ENCODE measurements around the gene PRR23A. TPM values are rescaled to one million over a fixed set of nuclear protein-coding genes. Genes with fewer than 3 reads are reported as not detected.

The PRR23A gene
- total RNA-seq, 1 experiment from 2014 or later, result not detected

GRCh38 chr3:138972941-138973340 lies 33.1 kb downstream of the PRR23A start:
- H3K4me3 Mint-ChIP-seq (ENCODE audit: unreplicated experiment), result no peak overlapping the region
- intact Hi-C loops (cut with micrococcal nuclease), result no loop called here
- POLR2A ChIA-PET, result no interaction called here
- CTCF ChIA-PET, result interaction anchor here (1.2 to 1.4 kb wide), 2 partner anchors 8 to 555 kb away, joined by 3 to 5 read pairs; no protein-coding TSS in a partner anchor
- no peaks in the 10 kb centered on the region for H3K36me3 Mint-ChIP-seq (ENCODE audit: insufficient read depth, unreplicated experiment)
- no TSS peak for BruUV-seq (replicated peaks)
- H3K9me3 Mint-ChIP-seq (ENCODE audit: unreplicated experiment), result no peaks in the 10 kb centered on the region
- TF ChIP-seq, protein P1, sequence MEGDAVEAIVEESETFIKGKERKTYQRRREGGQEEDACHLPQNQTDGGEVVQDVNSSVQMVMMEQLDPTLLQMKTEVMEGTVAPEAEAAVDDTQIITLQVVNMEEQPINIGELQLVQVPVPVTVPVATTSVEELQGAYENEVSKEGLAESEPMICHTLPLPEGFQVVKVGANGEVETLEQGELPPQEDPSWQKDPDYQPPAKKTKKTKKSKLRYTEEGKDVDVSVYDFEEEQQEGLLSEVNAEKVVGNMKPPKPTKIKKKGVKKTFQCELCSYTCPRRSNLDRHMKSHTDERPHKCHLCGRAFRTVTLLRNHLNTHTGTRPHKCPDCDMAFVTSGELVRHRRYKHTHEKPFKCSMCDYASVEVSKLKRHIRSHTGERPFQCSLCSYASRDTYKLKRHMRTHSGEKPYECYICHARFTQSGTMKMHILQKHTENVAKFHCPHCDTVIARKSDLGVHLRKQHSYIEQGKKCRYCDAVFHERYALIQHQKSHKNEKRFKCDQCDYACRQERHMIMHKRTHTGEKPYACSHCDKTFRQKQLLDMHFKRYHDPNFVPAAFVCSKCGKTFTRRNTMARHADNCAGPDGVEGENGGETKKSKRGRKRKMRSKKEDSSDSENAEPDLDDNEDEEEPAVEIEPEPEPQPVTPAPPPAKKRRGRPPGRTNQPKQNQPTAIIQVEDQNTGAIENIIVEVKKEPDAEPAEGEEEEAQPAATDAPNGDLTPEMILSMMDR (IDR thresholded peaks at IDR 0.05; ENCODE audit: unreplicated experiment), result no peak
- H3K27ac Mint-ChIP-seq (ENCODE audit: low read depth, unreplicated experiment), result no peak overlapping the region
- peaks cover 10% of the 10 kb centered on the region for H3K27me3 Mint-ChIP-seq (ENCODE audit: insufficient read depth, unreplicated experiment)
- H3K4me1 Mint-ChIP-seq (ENCODE audit: insufficient read depth, unreplicated experiment), result no peaks in the 10 kb centered on the region
- DNase-seq (ENCODE audit: unreplicated experiment), result no peak

DNA sequence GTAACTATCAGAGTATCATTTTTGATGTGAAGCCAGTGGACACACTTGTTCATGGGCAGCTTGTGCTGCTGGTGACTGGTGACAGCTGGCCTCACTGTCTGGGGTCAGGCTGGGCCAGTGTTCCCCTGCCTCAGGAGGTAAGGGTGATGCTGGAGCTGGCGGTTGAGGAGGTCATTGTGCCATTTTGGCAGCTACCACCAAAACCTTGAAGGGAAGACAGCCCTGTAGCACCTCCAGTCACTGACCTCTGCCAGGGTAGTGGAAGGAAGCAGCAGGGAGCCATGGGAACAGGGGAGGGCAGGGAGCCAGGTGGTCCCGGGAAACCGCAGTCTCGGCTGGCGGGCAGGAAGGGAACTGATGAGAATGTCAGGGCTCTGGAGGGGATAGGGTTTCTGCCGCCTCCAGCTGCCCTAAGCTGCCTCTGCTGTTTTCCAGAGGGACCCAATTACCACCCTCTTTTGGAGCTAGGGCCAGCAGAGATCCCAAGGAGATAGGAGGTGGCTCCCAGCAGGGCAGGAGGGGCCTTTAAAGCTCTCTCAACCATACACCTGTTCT lies 34.2 kb downstream of the PRR23A start:
- TF ChIP-seq, protein P1 (IDR thresholded peaks at IDR 0.05; ENCODE audit: unreplicated experiment), result no peak
- ChIA-PET POLR2A (no interaction called here), CTCF (interaction anchor here (0.6 to 1.5 kb wide), 6 partner anchors 9 to 554 kb away, joined by 3 to 6 read pairs (median 4); no protein-coding TSS in a partner anchor)
- Mint-ChIP-seq H3K36me3 (ENCODE audit: insufficient read depth, unreplicated experiment) (no peaks in the 10 kb centered on the region), H3K4me1 (ENCODE audit: insufficient read depth, unreplicated experiment) (no peaks in the 10 kb centered on the region), H3K27ac (ENCODE audit: low read depth, unreplicated experiment) (no peak overlapping the region), H3K27me3 (ENCODE audit: insufficient read depth, unreplicated experiment) (peaks cover 10% of the 10 kb centered on the region), H3K4me3 (ENCODE audit: unreplicated experiment) (no peak overlapping the region), H3K9me3 (ENCODE audit: unreplicated experiment) (no peaks in the 10 kb centered on the region)
- no TSS peak for BruUV-seq (replicated peaks)
- no peak for DNase-seq (ENCODE audit: unreplicated experiment)
- intact Hi-C loops (cut with micrococcal nuclease), result no loop called here

DNA sequence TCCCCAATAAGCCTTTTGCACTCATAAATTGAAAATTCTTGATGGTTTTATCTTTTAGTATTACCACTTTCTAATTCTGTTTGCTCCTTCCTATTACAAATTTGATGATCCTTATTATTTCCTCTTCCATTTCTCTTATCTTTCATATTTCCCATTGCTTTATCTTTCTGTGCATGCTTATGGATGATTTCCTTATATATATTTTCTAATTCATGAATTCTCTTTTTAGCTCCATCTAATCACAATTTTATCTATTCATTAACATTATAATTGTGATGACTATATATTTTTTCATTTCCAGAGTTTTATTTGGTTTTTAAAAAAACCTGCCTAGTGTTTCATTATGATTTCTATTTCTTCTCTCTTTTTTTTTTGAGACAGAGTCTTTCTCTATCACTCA lies 41.1 kb downstream of the PRR23A start:
- Mint-ChIP-seq H3K9me3 (ENCODE audit: unreplicated experiment) (no peaks in the 10 kb centered on the region), H3K36me3 (ENCODE audit: insufficient read depth, unreplicated experiment) (no peaks in the 10 kb centered on the region), H3K4me3 (ENCODE audit: unreplicated experiment) (no peak overlapping the region), H3K4me1 (ENCODE audit: insufficient read depth, unreplicated experiment) (no peaks in the 10 kb centered on the region), H3K27me3 (ENCODE audit: insufficient read depth, unreplicated experiment) (peaks cover 6% of the 10 kb centered on the region), H3K27ac (ENCODE audit: low read depth, unreplicated experiment) (no peak overlapping the region)
- no peak for DNase-seq (ENCODE audit: unreplicated experiment)
- TF ChIP-seq, protein P1 (IDR thresholded peaks at IDR 0.05; ENCODE audit: unreplicated experiment), result no peak
- intact Hi-C loops (cut with micrococcal nuclease), result no loop called here
- no TSS peak for BruUV-seq (replicated peaks)
- ChIA-PET POLR2A (interaction anchor here (0.8 kb wide), 1 partner anchor 31 kb away, joined by 5 read pairs; no protein-coding TSS in a partner anchor), CTCF (interaction anchor here (0.7 to 1.5 kb wide), 6 partner anchors 18 to 814 kb away, joined by 3 to 4 read pairs (median 4); partner anchors contain the start of genes FOXL2 and FOXL2NB)

- ChIA-PET CTCF (interaction anchor here (1.0 to 1.5 kb wide), 5 partner anchors 17 to 465 kb away, joined by 3 to 4 read pairs (median 3); partner anchors contain the start of genes FOXL2 and FOXL2NB), POLR2A (interaction anchor here (0.8 kb wide), 1 partner anchor 30 kb away, joined by 5 read pairs; no protein-coding TSS in a partner anchor)
- intact Hi-C loops (cut with micrococcal nuclease), result no loop called here
- no TSS peak for BruUV-seq (replicated peaks)
- Mint-ChIP-seq H3K9me3 (ENCODE audit: unreplicated experiment) (no peaks in the 10 kb centered on the region), H3K27me3 (ENCODE audit: insufficient read depth, unreplicated experiment) (no peaks in the 10 kb centered on the region), H3K27ac (ENCODE audit: low read depth, unreplicated experiment) (no peak overlapping the region), H3K4me3 (ENCODE audit: unreplicated experiment) (no peak overlapping the region), H3K4me1 (ENCODE audit: insufficient read depth, unreplicated experiment) (no peaks in the 10 kb centered on the region), H3K36me3 (ENCODE audit: insufficient read depth, unreplicated experiment) (no peaks in the 10 kb centered on the region)
- no peak for DNase-seq (ENCODE audit: unreplicated experiment)
- TF ChIP-seq, protein P1 (IDR thresholded peaks at IDR 0.05; ENCODE audit: unreplicated experiment), result no peak
These were observed 41.8 kb downstream of the PRR23A start for GRCh38 chr3:138964264-138964663.

All from MCF 10A (cell line).